Fibroblast of peridontal ligament (primary cell): Measurements from ENCODE around the gene GLIS1.
"Not testable (repeated sequence)": the region's sequence is repeated elsewhere in the genome, so short reads cannot be mapped to it uniquely, and the experiment has no call there.

Experiments
- DNase-seq: peaks from one replicate; pipeline ENCODE4 v3.0.0-alpha.2; 2010; ENCODE audit errors: extremely low read depth

GLIS1 gene

GRCh38 chr1:53739109-53739681, at the start of gene GLIS1:
TSS of gene GLIS1 (minus strand) at chr1:53739164. CDS start at chr1:53738064, 1,100 bp downstream.
- DNase-seq: peak; percentile 79

GRCh38 chr1:53787655-53788054, 48.7 kb upstream of the GLIS1 start:
- no peak for DNase-seq

- DNase-seq: peak; percentile 25
Measured at GRCh38 chr1:53783056-53783455, 44.1 kb upstream of the GLIS1 start.

- DNase-seq: peak; percentile 78
Measured at GRCh38 chr1:53781654-53782053, 42.7 kb upstream of the GLIS1 start.

- no peak for DNase-seq
Measured at GRCh38 chr1:53777272-53777671, 38.3 kb upstream of the GLIS1 start.

GRCh38 chr1:53771648-53772047, 32.7 kb upstream of the GLIS1 start:
- DNase-seq: peak; percentile 79

- DNase-seq: peak; percentile 76
Measured at GRCh38 chr1:53769780-53770179, 30.8 kb upstream of the GLIS1 start.

GRCh38 chr1:53769184-53769583, 30.2 kb upstream of the GLIS1 start:
- no peak for DNase-seq

GRCh38 chr1:53766831-53767405, 28.0 kb upstream of the GLIS1 start:
- peak; percentile 81 for DNase-seq

- peak; percentile 11 for DNase-seq
Measured at GRCh38 chr1:53766194-53766742, 27.3 kb upstream of the GLIS1 start.

GRCh38 chr1:53765657-53766056, 26.7 kb upstream of the GLIS1 start:
- DNase-seq: peak; percentile 58

GRCh38 chr1:53763911-53764310, 24.9 kb upstream of the GLIS1 start:
- DNase-seq: no peak

GRCh38 chr1:53763461-53763860, 24.5 kb upstream of the GLIS1 start:
- DNase-seq: no peak

- not testable (repeated sequence) for DNase-seq
Measured at GRCh38 chr1:53760497-53760896, 21.5 kb upstream of the GLIS1 start.

- no peak for DNase-seq
Measured at GRCh38 chr1:53755874-53756273, 16.9 kb upstream of the GLIS1 start.

- DNase-seq: peak; percentile 86
Measured at GRCh38 chr1:53754484-53755312, 15.7 kb upstream of the GLIS1 start.

- DNase-seq: no peak
Measured at GRCh38 chr1:53752281-53752680, 13.3 kb upstream of the GLIS1 start.

- DNase-seq: no peak
Measured at GRCh38 chr1:53747841-53748240, 8.9 kb upstream of the GLIS1 start.

GRCh38 chr1:53740621-53741105, 1.7 kb upstream of the GLIS1 start:
- DNase-seq: peak; percentile 92

GRCh38 chr1:53738205-53739108, 507 bp downstream of the GLIS1 start:
- peak; percentile 16 for DNase-seq

GRCh38 chr1:53737648-53738204, 1.2 kb downstream of the GLIS1 start:
- no peak for DNase-seq
